H9 (cell line): Measurements from ENCODE around the gene GSG1L. TPM values are rescaled to one million over a fixed set of nuclear protein-coding genes. Genes with fewer than 3 reads are reported as not detected.

Experiments
- DNase-seq: peaks from one replicate; pipeline ENCODE4 v3.0.0-alpha.2; 2017
- H2AFZ ChIP-seq: one replicate; pipeline ENCODE4 v1.6.1; 2013; ENCODE audit warnings: mild to moderate bottlenecking, low read length, control low read depth, moderate library complexity
- H2AK5ac ChIP-seq: 2 replicates; pipeline ENCODE4 v1.6.1; 2013; ENCODE audit warnings: low read length, control low read depth, mixed read lengths; ENCODE audit not compliant: insufficient read length
- H2BK120ac ChIP-seq: one replicate; pipeline ENCODE4 v1.6.1; 2013; ENCODE audit warnings: low read depth, mild to moderate bottlenecking, low read length, control low read depth, inconsistent platforms; ENCODE audit not compliant: poor library complexity, severe bottlenecking
- H2BK12ac ChIP-seq: 2 replicates; pipeline ENCODE4 v1.6.1; 2013; ENCODE audit warnings: low read length, control low read depth, mixed read lengths, low read depth; ENCODE audit not compliant: insufficient read length
- H2BK15ac ChIP-seq: 2 replicates; pipeline ENCODE4 v1.6.1; 2013; ENCODE audit warnings: low read depth, low read length, control low read depth
- H2BK20ac ChIP-seq: one replicate; pipeline ENCODE4 v1.6.1; 2013; ENCODE audit warnings: low read depth, mild to moderate bottlenecking, low read length, control low read depth, inconsistent platforms; ENCODE audit not compliant: poor library complexity, severe bottlenecking
- H2BK5ac ChIP-seq: 2 replicates; pipeline ENCODE4 v1.6.1; 2013; ENCODE audit warnings: low read length, control low read depth, mixed read lengths; ENCODE audit not compliant: insufficient read length
- H3K14ac ChIP-seq: 2 replicates; pipeline ENCODE4 v1.6.1; 2013; ENCODE audit warnings: low read length, control low read depth; ENCODE audit not compliant: insufficient read depth
- H3K18ac ChIP-seq: 2 replicates; pipeline ENCODE4 v1.6.1; 2013; ENCODE audit warnings: low read depth, mild to moderate bottlenecking, mixed read lengths, low read length, control low read depth; ENCODE audit not compliant: insufficient read length
- H3K23ac ChIP-seq: 2 replicates; pipeline ENCODE4 v1.6.1; 2013; ENCODE audit warnings: low read length, control low read depth, mixed read lengths, low read depth; ENCODE audit not compliant: insufficient read length
- H3K23me2 ChIP-seq: 2 replicates; pipeline ENCODE4 v1.6.1; 2013; ENCODE audit warnings: low read depth, mild to moderate bottlenecking, mixed read lengths, low read length, control low read depth; ENCODE audit not compliant: insufficient read length, poor library complexity, severe bottlenecking
- H3K27ac ChIP-seq: 2 replicates; pipeline ENCODE4 v1.5.1; 2013; ENCODE audit warnings: low read length, control low read depth, mixed read lengths, low read depth; ENCODE audit not compliant: insufficient read length
- H3K27me3 ChIP-seq: 2 replicates; pipeline ENCODE4 v1.6.1; 2013; ENCODE audit warnings: low read length, control low read depth, inconsistent platforms; ENCODE audit not compliant: insufficient read depth
- H3K4ac ChIP-seq: 2 replicates; pipeline ENCODE4 v1.6.1; 2013; ENCODE audit warnings: low read depth, mild to moderate bottlenecking, control low read depth, inconsistent platforms, low read length, moderate library complexity
- H3K4me1 ChIP-seq: 2 replicates; pipeline ENCODE4 v1.6.1; 2013; ENCODE audit warnings: low read length, control low read depth, inconsistent platforms; ENCODE audit not compliant: insufficient read depth
- H3K4me2 ChIP-seq: 2 replicates; pipeline ENCODE4 v1.6.1; 2013; ENCODE audit warnings: low read length, control low read depth, mixed read lengths; ENCODE audit not compliant: insufficient read length, insufficient read depth
- H3K56ac ChIP-seq: 2 replicates; pipeline ENCODE4 v1.6.1; 2013; ENCODE audit warnings: low read depth, mild to moderate bottlenecking, mixed read lengths, low read length, control low read depth; ENCODE audit not compliant: insufficient read length
- H3K79me1 ChIP-seq: 2 replicates; pipeline ENCODE4 v1.6.1; 2013; ENCODE audit warnings: low read depth, mild to moderate bottlenecking, moderate library complexity, low read length, control low read depth, inconsistent platforms; ENCODE audit not compliant: insufficient read depth, poor library complexity, severe bottlenecking
- H3K79me2 ChIP-seq: 2 replicates; pipeline ENCODE4 v1.6.1; 2013; ENCODE audit warnings: low read length, control low read depth, inconsistent platforms; ENCODE audit not compliant: insufficient read depth
- H3K9ac ChIP-seq: 2 replicates; pipeline ENCODE4 v1.6.1; 2013; ENCODE audit warnings: low read length, control low read depth, mixed read lengths; ENCODE audit not compliant: insufficient read length; ENCODE audit errors: extremely low read depth
- H3K9me3 ChIP-seq: one replicate; pipeline ENCODE4 v1.6.1; 2013; ENCODE audit warnings: low read depth, low read length, inconsistent platforms; ENCODE audit not compliant: control insufficient read depth
- H3T11ph ChIP-seq: one replicate; pipeline ENCODE4 v1.6.1; 2013; ENCODE audit warnings: mild to moderate bottlenecking, low read length, control low read depth, inconsistent platforms
- H4K20me1 ChIP-seq: one replicate; pipeline ENCODE4 v1.6.1; 2013; ENCODE audit not compliant: control insufficient read depth, insufficient read length, insufficient read depth
- H4K5ac ChIP-seq: 2 replicates; pipeline ENCODE4 v1.6.1; 2013; ENCODE audit warnings: low read depth, mild to moderate bottlenecking, mixed read lengths, low read length, control low read depth; ENCODE audit not compliant: insufficient read length
- H4K8ac ChIP-seq: replicated peaks from 2 replicates; pipeline ENCODE4 v1.6.1; 2013; ENCODE audit warnings: low read length, control low read depth, mixed read lengths, low read depth; ENCODE audit not compliant: insufficient read length
- H4K91ac ChIP-seq: 2 replicates; pipeline ENCODE4 v1.6.1; 2013; ENCODE audit warnings: low read depth, mild to moderate bottlenecking, moderate library complexity, mixed read lengths, low read length, control low read depth; ENCODE audit not compliant: insufficient read length
- H3K27ac Mint-ChIP-seq, 3 experiments: 2 replicates in 2 of 3; 3 replicates in 1 of 3; pipeline ENCODE4 v1.8.0; 2020 to 2021; ENCODE audit warnings: mixed read lengths in 3 of 3, mild to moderate bottlenecking in 1 of 3, moderate library complexity in 1 of 3
- H3K27me3 Mint-ChIP-seq: 2 replicates; pipeline ENCODE4 v1.8.0; 2021; ENCODE audit warnings: low read depth, mild to moderate bottlenecking, moderate library complexity, mixed read lengths
- H3K36me3 Mint-ChIP-seq, 3 experiments: 2 replicates in 2 of 3; 3 replicates in 1 of 3; pipeline ENCODE4 v1.8.0; 2020 to 2021; ENCODE audit warnings: low read depth in 3 of 3, mixed read lengths in 3 of 3; ENCODE audit not compliant: insufficient read depth in 1 of 3
- H3K4me1 Mint-ChIP-seq, 2 experiments: 2 replicates each; pipeline ENCODE4 v1.8.0; 2020; ENCODE audit warnings: mixed read lengths in 2 of 2
- H3K4me3 Mint-ChIP-seq, 2 experiments: 2 replicates in 1 of 2; 3 replicates in 1 of 2; pipeline ENCODE4 v1.8.0; 2020 to 2021; ENCODE audit warnings: mild to moderate bottlenecking in 2 of 2, mixed read lengths in 2 of 2, moderate library complexity in 1 of 2
- H3K9me3 Mint-ChIP-seq, 2 experiments: 2 replicates in 1 of 2; 3 replicates in 1 of 2; pipeline ENCODE4 v1.8.0; 2020; ENCODE audit warnings: mild to moderate bottlenecking in 2 of 2, mixed read lengths in 2 of 2, moderate library complexity in 1 of 2
- CTCF ChIP-seq: fragments of 200-600 bp; sonication (generic); conservative IDR thresholded peaks from 3 replicates; pipeline ENCODE4 v1.8.0; 2021; ENCODE audit warnings: antibody characterized with exemption, mild to moderate bottlenecking
- WGBS: extraction: QIAGEN DNeasy Blood & Tissue Kit; methylation state at CpG from one replicate; pipeline ENCODE4 v1.1.7; 2013; ENCODE audit warnings: missing lambda C conversion rate, low lambda C conversion rate, mixed read lengths; ENCODE audit not compliant: insufficient read length; ENCODE audit errors: extremely low coverage; 5-methylcytosine and 5-hydroxymethylcytosine counted together
- total RNA-seq: library from RNA; stranded (reverse); gene quantifications from 2 replicates; pipeline ENCODE4 v1.2.1, GENCODE V29; 2021

The GSG1L gene
- total RNA-seq, 1 experiment from 2014 or later = 0.35 TPM

GRCh38 chr16:27847030-27847550 lies 216.4 kb downstream of the GSG1L start:
- peaks cover 3% of the 10 kb centered on the region; the same call in 1 of the 2 replicates for H3K4me1 ChIP-seq
- DNase-seq = peak; percentile 15
- no peak overlapping the region for H4K8ac ChIP-seq
- no peak overlapping the region for H3T11ph ChIP-seq
- H3K9me3 ChIP-seq = no peaks in the 10 kb centered on the region
- H3K4ac ChIP-seq = no peak overlapping the region
- no peak overlapping the region for H3K9ac ChIP-seq
- no peak overlapping the region for H2BK20ac ChIP-seq
- H3K4me2 ChIP-seq = no peak overlapping the region
- H3K18ac ChIP-seq = no peak overlapping the region
- Mint-ChIP-seq H3K9me3 (peaks cover 2 to 8% of the 10 kb centered on the region in 2 experiments; a peak in 4 of 5 replicates), H3K4me3 (no peak overlapping the region), H3K4me1 (peaks cover 21 to 31% of the 10 kb centered on the region in 2 experiments), H3K27me3 (peaks cover 2% of the 10 kb centered on the region; the same call in 1 of the 2 replicates), H3K36me3 (peaks cover 0 to 3% (median 3%) of the 10 kb centered on the region in 3 experiments; a peak in 2 of 7 replicates), H3K27ac (no peak overlapping the region)
- no peak overlapping the region for H3K56ac ChIP-seq
- H2BK120ac ChIP-seq = no peak overlapping the region
- no peak overlapping the region for H2AK5ac ChIP-seq
- H4K5ac ChIP-seq = no peak overlapping the region
- no peak overlapping the region for H3K23ac ChIP-seq
- H4K20me1 ChIP-seq = no peaks in the 10 kb centered on the region
- H2BK15ac ChIP-seq = no peak overlapping the region
- no peak overlapping the region for H2AFZ ChIP-seq
- H3K23me2 ChIP-seq = no peaks in the 10 kb centered on the region
- H3K14ac ChIP-seq = no peak overlapping the region
- WGBS = no CpG with 5 or more reads among the region's 2 CpGs
- no peak overlapping the region for H4K91ac ChIP-seq
- no peaks in the 10 kb centered on the region for H3K79me1 ChIP-seq
- no peak overlapping the region for H3K27ac ChIP-seq
- H3K79me2 ChIP-seq = no peaks in the 10 kb centered on the region
- H3K27me3 ChIP-seq = no peaks in the 10 kb centered on the region
- H2BK5ac ChIP-seq = no peak overlapping the region
- no peak overlapping the region for H2BK12ac ChIP-seq
- TF ChIP-seq CTCF = no peak
